22Rv1 (cell line): ENCODE data around the gene NUCKS1.

ENCODE experiments used
- ZFX ChIP-seq: fragments of 450-650 bp; IDR thresholded peaks from 2 replicates; pipeline ENCODE4 v1.6.1; 2017; ENCODE audit warnings: antibody characterized with exemption, borderline replicate concordance
- TF ChIP-seq, protein P1 (sequence below): fragments of 450-650 bp; IDR thresholded peaks from 2 replicates; pipeline ENCODE4 v1.5.1; 2017; ENCODE audit warnings: mild to moderate bottlenecking

DNA sequence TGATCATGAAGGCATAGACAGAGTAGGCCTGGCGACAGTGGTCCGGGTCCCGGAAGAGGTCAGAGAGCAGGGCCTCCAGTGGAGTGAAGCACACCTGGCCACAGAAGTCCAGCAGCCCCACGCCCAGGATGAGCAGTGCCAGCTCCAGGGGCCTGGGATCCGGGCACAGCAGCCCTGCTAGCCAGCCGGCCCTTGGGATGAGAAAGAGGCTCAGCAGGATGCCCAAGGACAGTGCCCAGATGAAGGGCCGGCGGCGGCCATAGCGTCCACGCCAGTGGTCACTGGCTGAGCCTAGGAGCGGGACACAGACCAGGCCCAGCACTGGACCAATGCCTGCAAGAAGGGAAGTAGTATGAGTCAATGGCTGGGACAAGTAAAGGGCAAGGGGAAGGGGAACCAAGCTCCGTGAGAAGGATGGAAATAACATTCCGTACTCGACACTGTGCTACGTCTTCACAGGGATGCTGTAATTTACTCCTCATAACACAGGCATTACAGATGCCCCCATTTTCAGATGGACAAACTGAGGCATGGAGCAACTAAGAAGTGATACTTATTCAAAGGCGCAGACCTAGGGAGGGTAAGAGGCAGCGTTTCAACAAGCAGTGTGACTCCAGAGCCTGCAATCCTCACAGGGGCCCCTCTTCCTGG is 86.6 kb downstream of the NUCKS1 start:
- TF ChIP-seq, protein P1, sequence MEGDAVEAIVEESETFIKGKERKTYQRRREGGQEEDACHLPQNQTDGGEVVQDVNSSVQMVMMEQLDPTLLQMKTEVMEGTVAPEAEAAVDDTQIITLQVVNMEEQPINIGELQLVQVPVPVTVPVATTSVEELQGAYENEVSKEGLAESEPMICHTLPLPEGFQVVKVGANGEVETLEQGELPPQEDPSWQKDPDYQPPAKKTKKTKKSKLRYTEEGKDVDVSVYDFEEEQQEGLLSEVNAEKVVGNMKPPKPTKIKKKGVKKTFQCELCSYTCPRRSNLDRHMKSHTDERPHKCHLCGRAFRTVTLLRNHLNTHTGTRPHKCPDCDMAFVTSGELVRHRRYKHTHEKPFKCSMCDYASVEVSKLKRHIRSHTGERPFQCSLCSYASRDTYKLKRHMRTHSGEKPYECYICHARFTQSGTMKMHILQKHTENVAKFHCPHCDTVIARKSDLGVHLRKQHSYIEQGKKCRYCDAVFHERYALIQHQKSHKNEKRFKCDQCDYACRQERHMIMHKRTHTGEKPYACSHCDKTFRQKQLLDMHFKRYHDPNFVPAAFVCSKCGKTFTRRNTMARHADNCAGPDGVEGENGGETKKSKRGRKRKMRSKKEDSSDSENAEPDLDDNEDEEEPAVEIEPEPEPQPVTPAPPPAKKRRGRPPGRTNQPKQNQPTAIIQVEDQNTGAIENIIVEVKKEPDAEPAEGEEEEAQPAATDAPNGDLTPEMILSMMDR = no peak
- no peak for TF ChIP-seq ZFX
